Subcutaneous adipose tissue (tissue), 4 donors: ENCODE data around the gene POU6F2. TPM values are rescaled to one million over a fixed set of nuclear protein-coding genes. Genes with fewer than 3 reads are reported as not detected.

Source experiments
- total RNA-seq, 4 donors: library from RNA; depleted of rRNA; stranded (reverse); fragments of >200 nt; gene quantifications; one replicate each; pipeline ENCODE4 v1.1.0, GENCODE V29; 2016
- TF ChIP-seq, protein P1 (sequence below): fragments of 450-650 bp; IDR thresholded peaks from one replicate; pipeline ENCODE4 v1.5.1; 2016; ENCODE audit warnings: low read depth, mild to moderate bottlenecking, control low read depth, antibody characterized with exemption, moderate library complexity

POU6F2 gene
- total RNA-seq, 4 donors from 2014 or later, result not detected

DNA sequence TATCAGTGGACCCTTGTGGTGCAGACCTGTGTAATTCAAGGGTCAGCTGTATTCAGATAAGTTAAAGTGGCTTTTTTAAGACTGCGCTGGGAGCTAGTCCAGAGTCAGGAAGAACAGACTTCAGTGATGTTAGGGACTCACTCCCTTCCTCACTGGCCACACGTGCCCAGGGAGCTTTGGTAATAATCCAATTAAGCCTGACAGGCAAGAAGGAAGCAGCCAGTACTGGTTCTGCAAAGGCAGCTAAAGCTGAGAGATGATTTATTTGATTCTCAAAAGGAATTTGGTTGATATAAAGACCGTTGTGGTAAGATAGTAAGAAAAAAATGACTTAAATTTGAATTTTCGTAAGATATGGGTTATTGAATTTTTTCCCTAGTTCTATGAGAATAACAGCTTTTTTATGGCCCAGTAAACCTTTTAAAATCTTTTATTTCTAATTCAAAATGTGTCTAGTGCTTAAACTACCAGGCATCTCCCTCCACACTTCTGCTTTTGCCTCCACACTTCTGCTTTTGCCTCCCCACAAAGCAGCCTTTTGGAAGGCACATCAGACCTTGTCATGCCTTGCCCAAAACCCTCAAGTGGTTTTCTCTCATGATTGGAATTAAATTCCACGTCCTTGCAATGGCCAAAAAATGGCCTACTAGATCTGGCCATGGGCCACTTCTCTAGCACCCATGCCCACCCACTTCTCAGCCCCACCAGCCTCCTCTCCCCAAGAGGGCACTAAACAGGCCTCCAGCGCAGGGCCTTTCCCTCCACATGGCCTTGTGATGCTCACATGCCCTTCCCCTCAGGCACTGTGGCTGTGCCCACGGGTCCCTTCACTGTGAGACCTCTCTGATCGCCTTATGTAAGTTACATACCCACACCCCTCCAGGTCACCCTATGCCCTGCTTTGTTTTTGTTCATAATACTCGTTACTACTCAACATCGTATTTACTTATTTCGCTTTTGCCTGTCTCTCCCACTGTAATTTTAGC lies 92.5 kb downstream of the POU6F2 start:
- TF ChIP-seq, protein P1, sequence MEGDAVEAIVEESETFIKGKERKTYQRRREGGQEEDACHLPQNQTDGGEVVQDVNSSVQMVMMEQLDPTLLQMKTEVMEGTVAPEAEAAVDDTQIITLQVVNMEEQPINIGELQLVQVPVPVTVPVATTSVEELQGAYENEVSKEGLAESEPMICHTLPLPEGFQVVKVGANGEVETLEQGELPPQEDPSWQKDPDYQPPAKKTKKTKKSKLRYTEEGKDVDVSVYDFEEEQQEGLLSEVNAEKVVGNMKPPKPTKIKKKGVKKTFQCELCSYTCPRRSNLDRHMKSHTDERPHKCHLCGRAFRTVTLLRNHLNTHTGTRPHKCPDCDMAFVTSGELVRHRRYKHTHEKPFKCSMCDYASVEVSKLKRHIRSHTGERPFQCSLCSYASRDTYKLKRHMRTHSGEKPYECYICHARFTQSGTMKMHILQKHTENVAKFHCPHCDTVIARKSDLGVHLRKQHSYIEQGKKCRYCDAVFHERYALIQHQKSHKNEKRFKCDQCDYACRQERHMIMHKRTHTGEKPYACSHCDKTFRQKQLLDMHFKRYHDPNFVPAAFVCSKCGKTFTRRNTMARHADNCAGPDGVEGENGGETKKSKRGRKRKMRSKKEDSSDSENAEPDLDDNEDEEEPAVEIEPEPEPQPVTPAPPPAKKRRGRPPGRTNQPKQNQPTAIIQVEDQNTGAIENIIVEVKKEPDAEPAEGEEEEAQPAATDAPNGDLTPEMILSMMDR, result no peak

DNA sequence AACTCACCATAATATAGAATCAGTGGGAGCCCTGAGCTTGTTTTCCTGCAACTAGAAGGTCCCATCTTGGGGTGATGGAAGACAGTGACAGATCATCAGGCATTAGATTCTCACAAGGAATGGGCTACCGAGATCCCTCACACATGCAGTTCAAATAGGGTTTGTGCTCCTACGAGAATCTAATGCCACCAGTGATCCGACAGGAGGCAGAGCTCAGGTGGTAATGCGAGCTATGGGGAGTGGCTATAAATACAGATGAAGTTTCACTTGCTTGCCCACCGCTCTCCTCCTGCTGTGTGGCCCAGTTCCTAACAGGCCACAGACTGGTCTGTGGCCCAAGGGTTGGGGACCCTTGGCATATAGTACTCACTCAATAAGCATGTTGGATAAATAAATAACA lies 93.4 kb downstream of the POU6F2 start:
- TF ChIP-seq, protein P1, result no peak

DNA sequence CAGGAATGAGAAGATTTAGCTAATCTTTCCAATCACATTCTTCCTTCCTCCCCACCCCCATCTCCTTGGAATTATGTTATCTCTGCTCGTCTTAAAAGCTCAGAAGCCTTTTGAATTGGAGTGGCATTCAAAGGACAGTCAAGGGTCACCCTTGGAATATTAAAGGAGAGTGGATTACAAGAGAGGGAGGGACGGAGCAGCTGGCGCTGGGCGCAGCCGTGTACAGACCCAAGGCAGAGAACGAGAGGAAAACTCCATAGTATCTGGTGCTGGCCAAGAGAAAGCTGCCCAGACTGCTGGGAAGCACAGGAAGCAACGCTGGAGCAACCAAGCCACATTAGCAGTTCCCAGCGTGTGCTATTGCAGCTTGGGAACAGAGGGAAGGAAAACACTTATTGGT lies 95.7 kb downstream of the POU6F2 start:
- TF ChIP-seq, protein P1, result no peak

DNA sequence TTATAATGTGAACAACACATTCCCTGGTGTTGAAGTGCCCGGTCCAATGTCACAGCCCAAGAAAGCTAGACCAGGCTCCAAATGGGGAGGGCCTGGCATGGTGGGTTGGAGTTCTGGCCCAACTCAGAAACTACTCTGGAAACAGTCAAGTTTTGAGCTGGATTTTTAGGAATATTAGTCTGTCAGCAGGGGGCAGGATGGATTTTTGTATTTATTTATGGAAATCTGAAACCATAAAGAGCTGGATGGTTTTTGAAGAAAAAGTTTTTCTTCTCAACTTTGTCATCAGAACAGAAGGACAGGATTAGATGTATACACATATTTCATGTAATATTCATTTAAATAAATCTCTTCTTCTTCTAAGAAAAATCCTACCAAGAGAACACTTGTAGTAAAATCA lies 97.5 kb downstream of the POU6F2 start:
- TF ChIP-seq, protein P1, result no peak

DNA sequence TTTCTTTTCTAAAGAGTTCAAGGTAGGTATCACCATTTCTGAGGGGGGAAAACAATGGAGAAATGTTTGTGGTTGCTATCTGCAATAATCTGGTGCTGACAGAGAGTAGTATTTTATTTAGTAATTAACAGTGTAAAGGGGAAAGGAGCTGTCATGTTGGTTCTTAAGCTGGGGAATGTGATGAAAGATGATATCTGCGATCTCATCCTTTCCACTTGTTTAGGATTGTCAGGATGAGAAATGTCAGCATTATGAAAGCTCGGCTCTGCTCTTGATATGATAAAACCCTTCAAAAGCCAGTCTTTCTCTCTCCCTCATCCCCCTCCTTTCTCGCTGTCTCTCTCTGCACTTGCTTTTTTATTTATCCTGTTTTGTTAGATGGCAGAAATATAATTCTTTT lies 106.1 kb downstream of the POU6F2 start:
- TF ChIP-seq, protein P1, result no peak

DNA sequence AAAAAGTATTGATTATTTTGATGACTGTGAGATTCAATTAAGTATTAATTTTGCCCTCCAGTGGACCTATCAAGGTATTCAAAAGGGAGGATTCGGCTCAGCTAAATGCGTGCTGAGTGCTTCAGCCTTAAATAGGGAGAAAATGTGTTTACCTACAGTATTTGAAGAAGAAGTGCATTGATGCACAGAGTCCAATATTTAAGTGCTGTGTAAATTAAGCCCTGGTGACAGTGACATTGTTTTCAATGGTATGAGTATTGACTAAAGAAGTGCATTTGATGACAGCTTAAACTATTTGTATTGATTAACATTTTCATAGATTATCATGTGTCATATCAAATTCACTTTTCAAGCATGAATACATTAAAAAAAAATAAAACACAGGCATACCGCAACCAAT lies 106.6 kb downstream of the POU6F2 start:
- TF ChIP-seq, protein P1, result no peak

DNA sequence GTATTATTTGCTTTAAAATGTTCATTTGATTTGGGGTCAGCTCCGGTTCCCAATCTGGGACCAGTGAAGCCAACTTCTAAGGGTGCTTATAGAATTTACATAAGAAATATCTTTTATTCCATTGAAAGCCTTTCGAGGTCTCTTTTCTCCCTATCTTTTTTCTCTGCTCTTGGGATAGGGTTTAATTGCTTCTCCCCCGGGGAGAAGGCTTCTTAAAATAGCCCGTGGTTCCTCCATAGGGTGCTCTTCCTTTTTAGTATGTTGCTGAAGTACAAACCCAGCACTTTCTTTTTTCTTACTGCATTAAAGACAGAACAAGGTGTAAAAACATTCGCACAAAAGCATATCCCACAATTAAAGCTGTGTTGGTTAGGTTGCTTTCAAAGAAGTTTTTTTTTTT lies 107.5 kb downstream of the POU6F2 start:
- TF ChIP-seq, protein P1, result no peak
